ENCODE measurements around the gene IQSEC1.

Gene IQSEC1

GRCh38 chr3:13051581-13051980 lies 21.6 kb downstream of the IQSEC1 start:
- H4K20me1 ChIP-seq, result peaks cover 0 to 71% (median 0%) of the 10 kb centered on the region in 11 experiments; a peak in 3 of 22 replicates
- no peak for TF ChIP-seq Cebpa-rat (IDR thresholded peaks at IDR 0.05)

GRCh38 chr3:13051066-13051465 lies 22.2 kb downstream of the IQSEC1 start:
- Histone ChIP-seq H4K20me1 (peaks cover 0 to 70% (median 0%) of the 10 kb centered on the region in 11 experiments; a peak in 4 of 22 replicates), H3K9me3 (replicated peaks in 1 of 11) (no peaks in the 10 kb centered on the region), H3K36me3 (no peaks in the 10 kb centered on the region; a peak in 1 of 22 replicates), H3K4me2 (peak overlapping the region; percentile 49 to 98 (median 86)), H3K27me3 (peaks cover 0 to 3% (median 0%) of the 10 kb centered on the region in 11 experiments; a peak in 1 of 22 replicates), H3K27ac (peak overlapping the region in 5 of 11 experiments; percentile 7 to 59 (median 29); a peak in 6 of 22 replicates), H3K9ac (peak overlapping the region in 6 of 11 experiments; percentile 11 to 57 (median 32); a peak in 9 of 22 replicates), H3K4me3 (no peak overlapping the region), H3K4me1 (peaks cover 46 to 100% (median 96%) of the 10 kb centered on the region in 10 experiments)
- no peak for TF ChIP-seq Cebpa-rat (IDR thresholded peaks at IDR 0.05)

More at GRCh38 chr3:13051581-13051980, 21.6 kb downstream of the IQSEC1 start:
- H3K36me3 ChIP-seq, result no peaks in the 10 kb centered on the region; a peak in 1 of 22 replicates
- H3K4me1 ChIP-seq, result peaks cover 41 to 100% (median 91%) of the 10 kb centered on the region in 10 experiments
- H3K27ac ChIP-seq, result peak overlapping the region in 5 of 11 experiments; percentile 7 to 59 (median 29); a peak in 6 of 22 replicates
- no peaks in the 10 kb centered on the region for H3K9me3 ChIP-seq (replicated peaks in 1 of 11)
- H3K27me3 ChIP-seq, result peaks cover 0 to 3% (median 0%) of the 10 kb centered on the region in 11 experiments; a peak in 1 of 22 replicates
- H3K9ac ChIP-seq, result peak overlapping the region in 5 of 11 experiments; percentile 15 to 57 (median 32); a peak in 6 of 22 replicates
- peak overlapping the region; percentile 15 to 98 (median 86); a peak in 17 of 22 replicates for H3K4me2 ChIP-seq
- H3K4me3 ChIP-seq, result no peak overlapping the region

GRCh38 chr3:13050446-13050845 lies 22.8 kb downstream of the IQSEC1 start:
- H3K4me3 ChIP-seq, result no peak overlapping the region
- no peaks in the 10 kb centered on the region for H3K9me3 ChIP-seq (replicated peaks in 1 of 11)
- peaks cover 0 to 3% (median 0%) of the 10 kb centered on the region in 11 experiments; a peak in 1 of 22 replicates for H3K27me3 ChIP-seq
- H3K4me1 ChIP-seq, result peaks cover 52 to 100% (median 99%) of the 10 kb centered on the region in 10 experiments
- no peak overlapping the region for H3K9ac ChIP-seq
- H4K20me1 ChIP-seq, result peaks cover 0 to 66% (median 0%) of the 10 kb centered on the region in 11 experiments; a peak in 4 of 22 replicates
- no peak overlapping the region for H3K27ac ChIP-seq
- no peaks in the 10 kb centered on the region; a peak in 1 of 22 replicates for H3K36me3 ChIP-seq
- TF ChIP-seq Cebpa-rat (IDR thresholded peaks at IDR 0.05), result no peak
- peak overlapping the region in 8 of 11 experiments; percentile 69 to 98 (median 96); a peak in 15 of 22 replicates for H3K4me2 ChIP-seq

GRCh38 chr3:13049400-13049799 lies 23.8 kb downstream of the IQSEC1 start:
- Histone ChIP-seq H3K9me3 (replicated peaks in 1 of 11) (no peaks in the 10 kb centered on the region), H3K27me3 (peaks cover 0 to 3% (median 0%) of the 10 kb centered on the region in 11 experiments; a peak in 1 of 22 replicates), H3K36me3 (no peaks in the 10 kb centered on the region), H3K4me3 (no peak overlapping the region), H3K9ac (peak overlapping the region in 3 of 11 experiments; percentile 72 to 77 (median 74); a peak in 2 of 22 replicates), H3K4me2 (peak overlapping the region in 10 of 11 experiments; percentile 63 to 98 (median 92); a peak in 19 of 22 replicates), H3K27ac (peak overlapping the region in 5 of 11 experiments; percentile 71 to 83 (median 80); a peak in 6 of 22 replicates), H3K4me1 (peaks cover 62 to 100% (median 100%) of the 10 kb centered on the region in 10 experiments), H4K20me1 (peaks cover 0 to 62% (median 0%) of the 10 kb centered on the region in 11 experiments; a peak in 4 of 22 replicates)
- TF ChIP-seq Cebpa-rat (IDR thresholded peaks at IDR 0.05), result no peak

DNA sequence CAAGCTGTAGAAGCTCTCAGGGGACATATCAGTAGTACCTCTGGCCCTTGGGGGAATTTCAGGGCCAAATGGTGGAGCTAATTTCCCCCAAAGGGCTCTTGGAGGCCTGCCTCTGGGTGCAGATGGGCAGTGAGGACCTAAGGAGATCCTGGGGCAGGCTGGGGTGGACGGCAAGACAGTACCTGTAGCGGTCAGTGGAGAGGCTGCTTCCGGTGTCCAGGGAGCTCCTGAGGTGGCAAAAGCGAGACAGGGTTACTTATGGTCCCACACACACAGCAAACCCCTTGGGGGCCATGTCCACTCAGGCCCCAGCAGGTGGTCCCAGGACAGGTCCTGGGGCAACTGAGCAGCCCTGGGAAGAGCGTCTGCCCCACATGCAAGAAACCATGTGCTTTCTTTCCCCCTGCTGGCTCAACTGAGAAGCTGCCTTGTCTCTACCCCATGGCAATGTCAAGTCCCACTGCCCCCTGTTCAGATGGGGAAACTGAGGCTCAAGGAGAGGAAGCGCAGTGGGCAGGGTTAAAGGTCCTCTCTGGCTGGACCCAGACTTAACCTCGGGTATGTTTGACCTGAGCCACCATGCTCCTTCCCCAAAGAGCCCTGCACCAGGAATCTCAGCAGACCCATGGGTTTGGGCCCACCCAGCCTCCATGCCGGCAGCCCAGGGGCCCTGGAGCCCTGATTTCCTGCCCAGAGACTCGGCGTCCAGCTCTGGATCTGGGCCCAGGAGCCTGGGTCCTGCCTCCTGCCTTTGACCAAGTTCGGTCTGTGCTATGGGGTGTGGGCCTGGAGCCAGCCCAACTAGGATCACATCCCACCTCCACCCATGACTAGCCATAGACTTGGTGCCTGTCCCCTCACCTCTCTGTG lies 25.7 kb downstream of the IQSEC1 start:
- peak overlapping the region; percentile 69 to 98 (median 91) for H3K4me2 ChIP-seq
- no peak for TF ChIP-seq Cebpa-rat (IDR thresholded peaks at IDR 0.05)
- H3K9me3 ChIP-seq (replicated peaks in 1 of 11), result no peaks in the 10 kb centered on the region
- peak overlapping the region in 9 of 11 experiments; percentile 49 to 83 (median 78); a peak in 18 of 22 replicates for H3K27ac ChIP-seq
- H3K4me3 ChIP-seq, result peak overlapping the region in 4 of 10 experiments; percentile 3 to 46 (median 28); a peak in 7 of 20 replicates
- peak overlapping the region in 10 of 11 experiments; percentile 3 to 79 (median 66); a peak in 18 of 22 replicates for H3K9ac ChIP-seq
- H3K4me1 ChIP-seq, result peaks cover 57 to 100% (median 100%) of the 10 kb centered on the region in 10 experiments
- H3K27me3 ChIP-seq, result peaks cover 0 to 3% (median 0%) of the 10 kb centered on the region in 11 experiments; a peak in 1 of 22 replicates
- H3K36me3 ChIP-seq, result no peaks in the 10 kb centered on the region
- peaks cover 0 to 53% (median 0%) of the 10 kb centered on the region in 11 experiments; a peak in 4 of 22 replicates for H4K20me1 ChIP-seq

DNA sequence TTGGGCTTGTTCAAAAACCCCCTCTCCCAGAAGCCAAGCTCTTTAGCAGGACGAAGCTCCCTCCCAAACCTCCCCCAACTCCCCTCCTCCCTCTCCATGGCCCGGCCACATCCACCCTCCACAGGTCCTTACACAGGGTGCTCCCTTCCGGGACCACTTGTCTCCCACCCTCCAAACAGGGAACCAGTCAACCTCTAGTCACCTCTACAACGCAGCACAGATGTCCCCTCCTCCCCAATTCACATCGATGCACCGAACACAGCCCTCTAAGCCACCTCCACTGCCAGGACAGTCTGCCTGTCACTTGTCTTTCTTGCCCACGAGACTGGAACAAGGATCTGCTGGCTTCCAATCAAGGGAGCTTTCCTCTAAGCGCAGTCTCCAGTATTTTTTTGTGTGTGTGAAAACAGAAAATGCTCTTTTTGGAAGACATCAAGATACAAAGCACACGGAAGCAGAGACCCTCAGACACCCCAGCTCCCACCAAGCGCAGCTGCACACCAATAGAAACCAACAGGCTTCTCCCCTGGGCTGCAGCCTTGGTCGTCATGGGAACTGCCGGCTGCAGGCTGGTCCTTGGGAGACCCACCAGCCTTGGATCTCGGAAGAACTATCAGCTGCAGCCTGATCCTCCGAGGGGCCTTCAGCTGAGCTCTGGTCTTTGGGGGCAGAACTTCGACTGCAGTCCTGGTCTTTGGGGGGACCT lies 26.5 kb downstream of the IQSEC1 start:
- peak overlapping the region; percentile 69 to 98 (median 91) for H3K4me2 ChIP-seq
- H3K27ac ChIP-seq, result peak overlapping the region in 10 of 11 experiments; percentile 40 to 83 (median 74); a peak in 19 of 22 replicates

GRCh38 chr3:13045904-13046568 lies 27.2 kb downstream of the IQSEC1 start:
- Histone ChIP-seq H3K9me3 (replicated peaks in 1 of 11) (no peaks in the 10 kb centered on the region), H3K36me3 (no peaks in the 10 kb centered on the region), H3K4me2 (peak overlapping the region; percentile 69 to 98 (median 91)), H3K4me3 (peak overlapping the region in 5 of 10 experiments; percentile 3 to 46 (median 11); a peak in 6 of 20 replicates), H4K20me1 (peaks cover 0 to 55% (median 0%) of the 10 kb centered on the region in 11 experiments; a peak in 4 of 22 replicates), H3K4me1 (peaks cover 57 to 100% (median 100%) of the 10 kb centered on the region in 10 experiments), H3K27me3 (peaks cover 0 to 3% (median 0%) of the 10 kb centered on the region in 11 experiments; a peak in 1 of 22 replicates), H3K9ac (peak overlapping the region in 10 of 11 experiments; percentile 3 to 79 (median 66); a peak in 16 of 22 replicates), H3K27ac (peak overlapping the region in 10 of 11 experiments; percentile 40 to 83 (median 74); a peak in 19 of 22 replicates)
- TF ChIP-seq Cebpa-rat (IDR thresholded peaks at IDR 0.05), result peak; percentile 26 to 74 (median 52); a peak in 13 of 22 replicates

More for the DNA sequence above, 26.5 kb downstream of the IQSEC1 start:
- Histone ChIP-seq H3K27me3 (peaks cover 0 to 3% (median 0%) of the 10 kb centered on the region in 11 experiments; a peak in 1 of 22 replicates), H3K36me3 (no peaks in the 10 kb centered on the region), H3K9ac (peak overlapping the region in 10 of 11 experiments; percentile 3 to 79 (median 66); a peak in 17 of 22 replicates), H4K20me1 (peaks cover 0 to 55% (median 0%) of the 10 kb centered on the region in 11 experiments; a peak in 4 of 22 replicates), H3K4me3 (peak overlapping the region in 5 of 10 experiments; percentile 8 to 46 (median 18); a peak in 10 of 20 replicates), H3K9me3 (replicated peaks in 1 of 11) (no peaks in the 10 kb centered on the region), H3K4me1 (peaks cover 57 to 100% (median 100%) of the 10 kb centered on the region in 10 experiments)
- TF ChIP-seq Cebpa-rat (IDR thresholded peaks at IDR 0.05), result no peak

Data from BLaER1 treated with 17β-estradiol and CSF1 and Interleukin-3, amounts not matched to agents 10 nM and 100 nM (cell line).